Urinary bladder (tissue), 4 donors: Measurements from ENCODE around the gene TMEM131L. TPM values are rescaled to one million over a fixed set of nuclear protein-coding genes. Genes with fewer than 3 reads are reported as not detected.
"Not testable (repeated sequence)": the region's sequence is repeated elsewhere in the genome, so short reads cannot be mapped to it uniquely, and the experiment has no call there.

ENCODE experiments used
- DNase-seq: peaks from one replicate; pipeline ENCODE4 v3.0.0-alpha.2; 2015; ENCODE audit errors: extremely low spot score
- H3K27ac ChIP-seq: one replicate; pipeline ENCODE4 v1.5.1; 2013; ENCODE audit warnings: low read depth, mild to moderate bottlenecking, moderate library complexity
- H3K36me3 ChIP-seq: one replicate; pipeline ENCODE4 v1.6.1; 2013; ENCODE audit warnings: mild to moderate bottlenecking, moderate library complexity; ENCODE audit not compliant: insufficient read depth
- H3K4me1 ChIP-seq: one replicate; pipeline ENCODE4 v1.6.1; 2013; ENCODE audit warnings: mild to moderate bottlenecking, moderate library complexity; ENCODE audit not compliant: insufficient read depth
- H3K4me3 ChIP-seq: one replicate; pipeline ENCODE4 v1.5.1; 2013; ENCODE audit warnings: low read depth, low read length
- WGBS: extraction: QIAGEN DNeasy Blood & Tissue Kit; methylation state at CpG from one replicate; pipeline ENCODE4 v1.1.7; 2013; 5-methylcytosine and 5-hydroxymethylcytosine counted together
- polyA plus RNA-seq: library from polyadenylated mRNA; stranded (reverse); fragments of 200-250 nt; gene quantifications from one replicate; pipeline ENCODE4 v1.2.3, GENCODE V29; 2013
- total RNA-seq: library from RNA; depleted of rRNA; stranded (reverse); fragments of >200 nt; gene quantifications from one replicate; pipeline ENCODE4 v1.2.3, GENCODE V29; 2014
- donor health status: healthy with polysubstance abuse.
- donor health status: healthy.

Gene TMEM131L
- total and polyA plus RNA-seq, 2 donors: 9.6 to 70.0 TPM

- Histone ChIP-seq H3K4me1 (no peaks in the 10 kb centered on the region), H3K4me3 (no peak overlapping the region), H3K27ac (no peak overlapping the region), H3K36me3 (no peaks in the 10 kb centered on the region)
- DNase-seq: no peak
- WGBS: 51% methylated on average over 6 of the region's 6 CpGs
Observed at GRCh38 chr4:153553155-153553818, 87.1 kb downstream of the TMEM131L start.

GRCh38 chr4:153553819-153554170 lies 87.6 kb downstream of the TMEM131L start:
- Histone ChIP-seq H3K27ac (no peak overlapping the region), H3K36me3 (no peaks in the 10 kb centered on the region), H3K4me1 (no peaks in the 10 kb centered on the region), H3K4me3 (no peak overlapping the region)
- no peak for DNase-seq

- H3K4me1 ChIP-seq: no peaks in the 10 kb centered on the region
- no peak overlapping the region for H3K4me3 ChIP-seq
- 23% methylated on average over 5 of the region's 5 CpGs for WGBS
- no peaks in the 10 kb centered on the region for H3K36me3 ChIP-seq
- no peak overlapping the region for H3K27ac ChIP-seq
- peak; percentile 77 for DNase-seq
Observed at GRCh38 chr4:153555730-153556434, 89.7 kb downstream of the TMEM131L start.

- H3K27ac ChIP-seq: no peak overlapping the region
- 48% methylated on average over 3 of the region's 3 CpGs for whole genome bisulfite sequencing
- no peaks in the 10 kb centered on the region for H3K4me1 ChIP-seq
Observed at GRCh38 chr4:153556435-153556815, 90.3 kb downstream of the TMEM131L start.

GRCh38 chr4:153560908-153561307 lies 94.7 kb downstream of the TMEM131L start:
- Histone ChIP-seq H3K36me3 (peaks cover 2% of the 10 kb centered on the region), H3K4me3 (no peak overlapping the region), H3K4me1 (no peaks in the 10 kb centered on the region), H3K27ac (no peak overlapping the region)
- 88% methylated on average over 1 of the region's 1 CpG for WGBS
- no peak for DNase-seq

More at GRCh38 chr4:153556435-153556815, 90.3 kb downstream of the TMEM131L start:
- DNase-seq: no peak
- Histone ChIP-seq H3K36me3 (no peaks in the 10 kb centered on the region), H3K4me3 (no peak overlapping the region)

GRCh38 chr4:153564630-153565525 lies 98.7 kb downstream of the TMEM131L start:
- no peak overlapping the region for H3K4me3 ChIP-seq
- no peak for DNase-seq
- no peaks in the 10 kb centered on the region for H3K4me1 ChIP-seq
- 33% methylated on average over 7 of the region's 7 CpGs for WGBS
- peaks cover 2% of the 10 kb centered on the region for H3K36me3 ChIP-seq
- no peak overlapping the region for H3K27ac ChIP-seq

- WGBS: 76% methylated on average over 8 of the region's 8 CpGs
Observed at GRCh38 chr4:153566631-153567150, 100.5 kb downstream of the TMEM131L start.

GRCh38 chr4:153567660-153568059 lies 101.5 kb downstream of the TMEM131L start:
- H3K4me3 ChIP-seq, H3K36me3 ChIP-seq, H3K27ac ChIP-seq, DNase-seq, H3K4me1 ChIP-seq: not testable (repeated sequence)
- WGBS: 98% methylated on average over 3 of the region's 3 CpGs

More at GRCh38 chr4:153566631-153567150, 100.5 kb downstream of the TMEM131L start:
- Histone ChIP-seq H3K36me3 (peaks cover 2% of the 10 kb centered on the region), H3K27ac (no peak overlapping the region), H3K4me1 (no peaks in the 10 kb centered on the region), H3K4me3 (no peak overlapping the region)
- DNase-seq: no peak

- Histone ChIP-seq H3K36me3 (no peaks in the 10 kb centered on the region), H3K4me1 (no peaks in the 10 kb centered on the region), H3K4me3 (no peak overlapping the region), H3K27ac (no peak overlapping the region)
- no peak for DNase-seq
- WGBS: 93% methylated on average over 12 of the region's 12 CpGs
Observed at GRCh38 chr4:153570228-153570973, 104.2 kb downstream of the TMEM131L start.

GRCh38 chr4:153571006-153571545 lies 104.9 kb downstream of the TMEM131L start:
- H3K27ac ChIP-seq: no peak overlapping the region
- DNase-seq: no peak
- no peaks in the 10 kb centered on the region for H3K36me3 ChIP-seq
- H3K4me1 ChIP-seq: no peaks in the 10 kb centered on the region
- H3K4me3 ChIP-seq: no peak overlapping the region
- 86% methylated on average over 4 of the region's 4 CpGs for WGBS

GRCh38 chr4:153572609-153573008 lies 106.4 kb downstream of the TMEM131L start:
- no peaks in the 10 kb centered on the region for H3K4me1 ChIP-seq
- DNase-seq: no peak
- no peak overlapping the region for H3K4me3 ChIP-seq
- no peak overlapping the region for H3K27ac ChIP-seq
- H3K36me3 ChIP-seq: no peaks in the 10 kb centered on the region
- 95% methylated on average over 3 of the region's 3 CpGs for WGBS

- H3K4me1 ChIP-seq: no peaks in the 10 kb centered on the region
- WGBS: 67% methylated on average over 7 of the region's 7 CpGs
Observed at GRCh38 chr4:153573221-153573620, 107.1 kb downstream of the TMEM131L start.

More at GRCh38 chr4:153573221-153573620, 107.1 kb downstream of the TMEM131L start:
- Histone ChIP-seq H3K4me3 (no peak overlapping the region), H3K27ac (no peak overlapping the region), H3K36me3 (no peaks in the 10 kb centered on the region)
- DNase-seq: no peak
